HepG2 (cell line): Measurements from ENCODE around the gene RASSF7. TPM values are rescaled to one million over a fixed set of nuclear protein-coding genes. Genes with fewer than 3 reads are reported as not detected.

Experiments used
- ATAC-seq: fragments of 200-7000 bp; cut with Tn5 transposase; 3 replicates; pipeline ENCODE4 v1.9.1; 2020; ENCODE audit warnings: mild to moderate bottlenecking, moderate library complexity
- BruUV-seq: library from RNA; stranded (reverse); fragments of 400-500 nt; replicated peaks from 2 replicates; lab custom pipeline; 2021; lab: Mats Ljungman, UMichigan
- CTCF ChIA-PET: fragments of 300-600 bp; formaldehyde crosslinking; extraction: SDS; loops from one replicate; lab custom pipeline; 2021; ENCODE audit warnings: low total read pairs, inconsistent platforms, low intra/inter-chr PET ratio; lab: Yijun Ruan, JAX
- POLR2A ChIA-PET: fragments of 350-600 bp; sonication (Branson Sonifier 250); formaldehyde crosslinking; loops from one replicate; lab custom pipeline; 2020; ENCODE audit warnings: antibody characterized with exemption, inconsistent platforms; lab: Yijun Ruan, JAX
- DNase-seq: peaks from one replicate; pipeline ENCODE4 v3.0.0-alpha.2; 2015; ENCODE audit warnings: low spot score
- FAIRE-seq: peaks from 3 replicates; lab custom pipeline; 2011; peaks lifted over from hg19 to GRCh38; lab: Jason Lieb, UNC
- H2AFZ ChIP-seq: one replicate; pipeline ENCODE4 v1.6.1; 2011; ENCODE audit warnings: low read length, inconsistent platforms
- H3K27ac ChIP-seq: fragments of 300-600 bp; 3 replicates; pipeline ENCODE4 v1.8.0; 2011; ENCODE audit warnings: mixed run types, mild to moderate bottlenecking, mixed read lengths, low read length, inconsistent platforms; ENCODE audit not compliant: insufficient read depth; ENCODE audit errors: extremely low read length
- H3K27me3 ChIP-seq, 2 experiments: fragments of 200-600 bp in 1 of 2; 2 replicates in 1 of 2; 3 replicates in 1 of 2; pipeline versions ENCODE4 v1.6.0 to v1.8.0; 2011; ENCODE audit warnings: low read length in 2 of 2, mild to moderate bottlenecking in 2 of 2, moderate library complexity in 2 of 2, inconsistent platforms in 1 of 2; ENCODE audit not compliant: insufficient read depth in 2 of 2, control insufficient read depth in 1 of 2
- H3K36me3 ChIP-seq, 2 experiments: fragments of 200-600 bp in 1 of 2; replicated peaks in 1 of 2; 2 replicates in 1 of 2; 3 replicates in 1 of 2; pipeline versions ENCODE4 v1.5.1 to v1.8.0; 2011; ENCODE audit warnings: low read length in 2 of 2, inconsistent platforms in 1 of 2; ENCODE audit not compliant: insufficient read depth in 2 of 2, control insufficient read depth in 1 of 2
- H3K4me1 ChIP-seq: 2 replicates; pipeline ENCODE4 v1.5.1; 2012; ENCODE audit warnings: low read length, inconsistent platforms; ENCODE audit not compliant: insufficient read depth
- H3K4me2 ChIP-seq: 2 replicates; pipeline ENCODE4 v1.6.0; 2011; ENCODE audit warnings: low read depth, low read length, inconsistent platforms
- H3K4me3 ChIP-seq, 3 experiments: fragments of 200-600 bp in 1 of 3; sonication (generic), shearing (Covaris generic) in 1 of 3; replicated peaks in 1 of 3; 2 replicates each; pipeline ENCODE4 v1.5.1; 2011 to 2016; ENCODE audit warnings: low read length in 3 of 3, inconsistent platforms in 2 of 3, low read depth in 2 of 3, mild to moderate bottlenecking in 2 of 3, control low read depth in 1 of 3, mixed read lengths in 1 of 3; ENCODE audit not compliant: insufficient read depth in 1 of 3
- H3K79me2 ChIP-seq: one replicate; pipeline ENCODE4 v1.6.1; 2011; ENCODE audit warnings: low read length, inconsistent platforms; ENCODE audit not compliant: insufficient read depth
- H3K9ac ChIP-seq: 2 replicates; pipeline ENCODE4 v1.6.0; 2011; ENCODE audit warnings: mild to moderate bottlenecking, low read depth, low read length, inconsistent platforms; ENCODE audit not compliant: insufficient read depth
- H3K9me3 ChIP-seq: 2 replicates; pipeline ENCODE4 v1.5.1; 2012; ENCODE audit warnings: mild to moderate bottlenecking, low read length
- H4K20me1 ChIP-seq: 2 replicates; pipeline ENCODE4 v1.6.0; 2011; ENCODE audit warnings: inconsistent platforms, mild to moderate bottlenecking, low read length, moderate library complexity; ENCODE audit not compliant: insufficient read depth
- AGO1 ChIP-seq: fragments of 200-400 bp; formaldehyde crosslinking; IDR thresholded peaks from 2 replicates; pipeline ENCODE4 v1.6.1; 2017; ENCODE audit warnings: mild to moderate bottlenecking, low read depth, low read length, moderate library complexity; ENCODE audit not compliant: poor library complexity, severe bottlenecking
- CCAR2 ChIP-seq: fragments of 200-400 bp; formaldehyde crosslinking; optimal IDR thresholded peaks from 2 replicates; pipeline ENCODE3; 2018; ENCODE audit warnings: low read depth, mild to moderate bottlenecking, low read length, moderate library complexity
- RBFOX2 ChIP-seq: fragments of 200-400 bp; formaldehyde crosslinking; IDR thresholded peaks from 2 replicates; pipeline ENCODE4 v1.6.1; 2017; ENCODE audit warnings: low read depth, mild to moderate bottlenecking, low read length
- WGBS: methylation state at CpG from one replicate; pipeline ENCODE4 v1.1.6; 2017; ENCODE audit warnings: low lambda C conversion rate; 5-methylcytosine and 5-hydroxymethylcytosine counted together
- in situ Hi-C: cut with HindIII; loops from 2 replicates; pipeline ENCODE4 v1.10.0; 2017; ENCODE audit warnings: low pct_unique_long_range_greater_than_20kb; ENCODE audit not compliant: extremely low pct_ligation_motif_present
- intact Hi-C: fragments of 100-400 bp; cut with micrococcal nuclease; formaldehyde crosslinking; loops from one replicate; pipeline ENCODE4 v1.10.0; 2022; ENCODE audit not compliant: unreplicated experiment
- polyA plus RNA-seq, 8 experiments: library from polyadenylated mRNA; depleted of rRNA in 3 of 8; stranded (reverse) in 7 of 8; unstranded in 1 of 8; fragments of >200 nt; fragmentation: Illumina TruSeq in 4 of 8; extraction: Trizol in 4 of 8; gene quantifications; 2 replicates each; pipeline versions ENCODE4 v1.2.1 to v1.2.3, GENCODE V29; 2011 to 2016; ENCODE audit warnings: low read depth in 4 of 8, missing spikeins in 1 of 8, mixed read lengths in 1 of 8; ENCODE audit not compliant: insufficient read depth in 1 of 8
- total RNA-seq, 5 experiments: library from RNA; depleted of rRNA; stranded (reverse); fragments of >200 nt; fragmentation: Illumina TruSeq; extraction: Trizol; gene quantifications; 2 replicates each; pipeline ENCODE4 v1.2.3, GENCODE V29; 2016; ENCODE audit warnings: low read depth in 1 of 5
- TF ChIP-seq, protein P1 (sequence below): sonication (generic); formaldehyde crosslinking; IDR thresholded peaks from 2 replicates; pipeline ENCODE4 v1.9.0; 2022; ENCODE audit warnings: missing genetic modification reagents, mild to moderate bottlenecking, borderline replicate concordance

RASSF7 gene
- total and polyA plus RNA-seq, 2 of the 13 experiments (the other 11 are each of a cell fraction or from before 2014, with no cell fraction given), result 20.2 to 28.6 TPM

DNA sequence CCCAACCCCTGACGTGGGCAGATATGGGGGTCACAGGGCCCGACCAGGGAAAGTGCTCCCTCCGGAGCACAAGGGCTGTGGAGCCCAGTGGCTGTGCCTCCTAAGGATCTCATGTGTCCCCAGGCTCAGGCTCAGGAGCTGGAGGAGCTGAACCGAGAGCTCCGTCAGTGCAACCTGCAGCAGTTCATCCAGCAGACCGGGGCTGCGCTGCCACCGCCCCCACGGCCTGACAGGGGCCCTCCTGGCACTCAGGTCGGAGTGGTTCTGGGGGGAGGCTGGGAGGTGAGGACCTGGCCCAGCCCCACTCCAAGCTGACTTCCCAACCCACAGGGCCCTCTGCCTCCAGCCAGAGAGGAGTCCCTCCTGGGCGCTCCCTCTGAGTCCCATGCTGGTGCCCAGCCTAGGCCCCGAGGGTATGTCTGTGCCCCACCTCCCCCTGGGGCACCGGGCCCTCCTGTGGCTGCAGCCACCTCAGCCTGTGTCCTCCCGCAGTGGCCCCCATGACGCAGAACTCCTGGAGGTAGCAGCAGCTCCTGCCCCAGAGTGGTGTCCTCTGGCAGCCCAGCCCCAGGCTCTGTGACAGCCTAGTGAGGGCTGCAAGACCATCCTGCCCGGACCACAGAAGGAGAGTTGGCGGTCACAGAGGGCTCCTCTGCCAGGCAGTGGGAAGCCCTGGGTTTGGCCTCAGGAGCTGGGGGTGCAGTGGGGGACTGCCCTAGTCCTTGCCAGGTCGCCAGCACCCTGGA, 2.5 kb downstream of the RASSF7 start:
- intact Hi-C loops (no loop called here), in situ Hi-C loops (no loop called here)
- CTCF ChIA-PET, result no interaction called here
- peaks cover 0 to 2% of the 10 kb centered on the region in 2 experiments; a peak in 3 of 5 replicates for H3K36me3 ChIP-seq
- H3K79me2 ChIP-seq, result peaks cover 24% of the 10 kb centered on the region
- H3K4me1 ChIP-seq, result peaks cover 73% of the 10 kb centered on the region
- POLR2A ChIA-PET, result interaction anchor here (1.2 kb wide), 1 partner anchor 13 kb away, joined by 4 read pairs; the partner anchor contains the start of gene PHRF1
- no peaks in the 10 kb centered on the region for H3K9me3 ChIP-seq
- DNase-seq (no peak), ATAC-seq (no peak), FAIRE-seq (no peak)
- no peak overlapping the region for H3K4me3 ChIP-seq
- no peak overlapping the region for H3K4me2 ChIP-seq
- WGBS, result 100% methylated on average over 6 of the region's 18 CpGs
- no peak overlapping the region for H2AFZ ChIP-seq
- no TSS peak for BruUV-seq
- H4K20me1 ChIP-seq, result peaks cover 25% of the 10 kb centered on the region; the same call in 1 of the 2 replicates
- no peak overlapping the region for H3K27ac ChIP-seq
- no peaks in the 10 kb centered on the region; a peak in 1 of 5 replicates for H3K27me3 ChIP-seq
- TF ChIP-seq, protein P1, sequence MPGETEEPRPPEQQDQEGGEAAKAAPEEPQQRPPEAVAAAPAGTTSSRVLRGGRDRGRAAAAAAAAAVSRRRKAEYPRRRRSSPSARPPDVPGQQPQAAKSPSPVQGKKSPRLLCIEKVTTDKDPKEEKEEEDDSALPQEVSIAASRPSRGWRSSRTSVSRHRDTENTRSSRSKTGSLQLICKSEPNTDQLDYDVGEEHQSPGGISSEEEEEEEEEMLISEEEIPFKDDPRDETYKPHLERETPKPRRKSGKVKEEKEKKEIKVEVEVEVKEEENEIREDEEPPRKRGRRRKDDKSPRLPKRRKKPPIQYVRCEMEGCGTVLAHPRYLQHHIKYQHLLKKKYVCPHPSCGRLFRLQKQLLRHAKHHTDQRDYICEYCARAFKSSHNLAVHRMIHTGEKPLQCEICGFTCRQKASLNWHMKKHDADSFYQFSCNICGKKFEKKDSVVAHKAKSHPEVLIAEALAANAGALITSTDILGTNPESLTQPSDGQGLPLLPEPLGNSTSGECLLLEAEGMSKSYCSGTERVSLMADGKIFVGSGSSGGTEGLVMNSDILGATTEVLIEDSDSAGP, result 0 out of 2 replicates have a peak, but pooled peaks have one; percentile 16
- TF ChIP-seq RBFOX2 (peak; percentile 60), CCAR2 (no peak), AGO1 (peak; percentile 51)
- TF ChIP-seq, all 625 proteins: peak for 3
- H3K9ac ChIP-seq, result no peak overlapping the region
